ENCODE data around the gene OTOGL. TPM values are rescaled to one million over a fixed set of nuclear protein-coding genes. Genes with fewer than 3 reads are reported as not detected.

The OTOGL gene, protein sequence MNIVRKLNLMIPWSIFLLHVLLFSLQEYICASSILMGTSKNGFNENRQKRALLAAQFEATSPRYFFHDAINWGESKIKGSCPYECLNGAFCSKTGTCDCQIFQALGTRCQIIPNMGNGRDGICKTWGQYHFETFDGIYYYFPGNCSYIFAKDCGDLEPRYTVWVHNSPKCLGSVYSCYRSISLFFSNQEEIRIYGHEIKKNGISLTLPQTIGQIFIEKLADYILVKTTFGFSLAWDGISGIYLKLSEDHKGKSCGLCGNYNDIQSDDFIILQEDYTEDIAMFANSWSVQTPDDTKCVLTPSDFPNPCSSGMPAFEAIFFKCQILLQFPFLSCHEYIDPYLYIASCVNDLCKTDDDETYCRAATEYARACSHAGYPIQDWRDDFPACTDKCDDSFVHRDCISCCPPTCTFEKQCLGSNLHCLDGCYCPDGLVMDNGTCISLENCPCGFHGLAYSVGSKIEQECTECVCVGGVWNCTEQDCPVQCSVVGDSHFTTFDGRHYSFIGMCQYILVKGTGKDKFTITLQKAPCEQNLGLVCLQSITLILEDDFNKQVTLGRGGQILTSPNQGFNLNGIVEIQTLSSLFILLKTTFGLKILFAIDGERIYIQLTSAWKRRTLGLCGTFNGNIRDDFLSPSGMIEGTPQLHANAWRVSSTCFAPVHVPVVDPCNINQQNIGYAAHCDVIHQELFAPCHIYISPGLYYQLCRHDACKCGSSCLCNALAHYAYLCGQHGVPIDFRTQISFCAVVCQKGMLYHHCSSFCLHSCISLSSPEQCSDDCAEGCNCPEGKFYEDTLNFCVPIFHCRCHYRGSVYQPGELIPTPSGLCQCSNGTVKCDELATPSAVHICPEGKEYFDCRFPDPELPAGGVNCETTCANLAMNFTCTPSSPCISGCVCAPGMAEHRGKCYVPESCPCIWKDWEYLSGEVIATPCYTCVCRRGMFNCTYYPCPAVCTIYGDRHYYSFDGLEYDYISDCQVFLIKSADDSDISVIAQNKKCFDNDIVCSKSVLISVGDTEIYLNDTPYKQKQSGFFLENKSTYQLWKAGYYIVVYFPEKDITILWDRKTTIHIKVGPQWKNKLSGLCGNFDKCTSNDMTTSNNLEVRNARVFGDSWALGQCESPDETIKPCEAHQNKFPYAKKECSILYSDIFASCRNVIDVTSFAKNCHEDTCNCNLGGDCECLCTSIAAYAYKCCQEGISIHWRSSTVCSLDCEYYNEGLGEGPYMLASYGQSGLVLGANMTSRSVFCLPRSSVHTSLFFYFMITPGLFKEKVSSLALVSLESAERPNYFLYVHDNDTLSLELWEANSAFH (N-terminal part only)
- not detected in 2 replicates for total RNA-seq (2022)
- Bru-seq, nascent RNA, result percentile 4 among the genes with signal in this experiment
- BruChase-seq, experiment 1, labeled RNA remaining after a 6-hour chase, result percentile 11 among the genes with signal in this experiment
- percentile 9 among the genes with signal in this experiment for BruChase-seq, experiment 2, labeled RNA remaining after a 2-hour chase
- long read RNA-seq, result 0 reads

DNA sequence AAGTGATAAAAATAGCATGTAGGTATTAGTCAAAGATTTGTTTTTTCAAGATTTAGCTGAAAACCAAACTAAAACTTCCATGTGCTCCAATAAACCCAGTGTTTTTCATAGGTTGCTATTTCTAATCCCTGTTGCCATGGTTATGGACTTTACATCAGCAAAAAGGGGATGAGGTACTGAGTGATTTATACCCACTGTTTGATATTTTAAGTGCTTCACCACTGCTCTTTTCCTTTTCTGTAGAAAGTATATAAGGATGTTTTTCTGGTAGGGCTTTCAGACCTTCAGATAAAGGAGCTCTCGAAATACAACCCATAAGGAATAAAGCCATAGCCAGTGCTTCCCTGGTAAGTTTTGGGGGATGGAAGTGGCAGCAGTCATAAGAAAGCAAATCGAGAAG, at the start of gene OTOGL:
Gene OTOGL (plus strand): TSS at position 279 of the 400 bp plus-strand sequence. CDS start 109,895 bp downstream, outside the sequence.
- POLR2A ChIA-PET, result interaction anchor here (0.6 kb wide), 1 partner anchor 80 kb away, joined by 3 read pairs; no protein-coding TSS in a partner anchor
- H3K4me1 Mint-ChIP-seq (ENCODE audit: insufficient read depth, unreplicated experiment), result no peaks in the 10 kb centered on the region

DNA sequence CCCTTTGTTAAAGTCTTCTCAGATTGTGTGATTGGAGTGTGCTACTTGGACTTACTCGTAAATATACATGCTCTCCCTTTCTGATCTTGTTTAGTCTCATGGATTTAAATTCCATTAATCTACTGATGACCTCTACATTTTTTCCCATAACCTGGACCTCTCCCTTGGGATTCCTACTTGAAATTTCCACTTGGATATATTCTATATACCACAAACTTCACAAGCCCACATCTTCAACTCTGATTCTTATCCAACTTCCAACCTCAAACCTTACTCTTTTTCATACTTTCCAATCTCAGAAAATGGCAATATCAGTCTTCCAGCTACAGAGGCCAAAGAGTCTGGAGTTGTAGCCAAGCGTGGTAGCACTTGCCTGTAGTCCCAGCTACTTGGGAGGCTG, 49.1 kb upstream of the OTOGL start:
- POLR2A ChIA-PET, result no interaction called here
- TF ChIP-seq, protein P1, sequence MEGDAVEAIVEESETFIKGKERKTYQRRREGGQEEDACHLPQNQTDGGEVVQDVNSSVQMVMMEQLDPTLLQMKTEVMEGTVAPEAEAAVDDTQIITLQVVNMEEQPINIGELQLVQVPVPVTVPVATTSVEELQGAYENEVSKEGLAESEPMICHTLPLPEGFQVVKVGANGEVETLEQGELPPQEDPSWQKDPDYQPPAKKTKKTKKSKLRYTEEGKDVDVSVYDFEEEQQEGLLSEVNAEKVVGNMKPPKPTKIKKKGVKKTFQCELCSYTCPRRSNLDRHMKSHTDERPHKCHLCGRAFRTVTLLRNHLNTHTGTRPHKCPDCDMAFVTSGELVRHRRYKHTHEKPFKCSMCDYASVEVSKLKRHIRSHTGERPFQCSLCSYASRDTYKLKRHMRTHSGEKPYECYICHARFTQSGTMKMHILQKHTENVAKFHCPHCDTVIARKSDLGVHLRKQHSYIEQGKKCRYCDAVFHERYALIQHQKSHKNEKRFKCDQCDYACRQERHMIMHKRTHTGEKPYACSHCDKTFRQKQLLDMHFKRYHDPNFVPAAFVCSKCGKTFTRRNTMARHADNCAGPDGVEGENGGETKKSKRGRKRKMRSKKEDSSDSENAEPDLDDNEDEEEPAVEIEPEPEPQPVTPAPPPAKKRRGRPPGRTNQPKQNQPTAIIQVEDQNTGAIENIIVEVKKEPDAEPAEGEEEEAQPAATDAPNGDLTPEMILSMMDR (IDR thresholded peaks at IDR 0.05; ENCODE audit: unreplicated experiment), result no peak
- Mint-ChIP-seq H3K27ac (ENCODE audit: low read depth, unreplicated experiment) (no peak overlapping the region), H3K4me3 (ENCODE audit: unreplicated experiment) (no peak overlapping the region), H3K36me3 (ENCODE audit: insufficient read depth, unreplicated experiment) (no peaks in the 10 kb centered on the region), H3K4me1 (ENCODE audit: insufficient read depth, unreplicated experiment) (peaks cover 10% of the 10 kb centered on the region), H3K9me3 (ENCODE audit: unreplicated experiment) (no peaks in the 10 kb centered on the region), H3K27me3 (ENCODE audit: insufficient read depth, unreplicated experiment) (no peaks in the 10 kb centered on the region)
- CTCF ChIA-PET, result no interaction called here
- intact Hi-C loops (cut with micrococcal nuclease), result no loop called here
- DNase-seq (ENCODE audit: unreplicated experiment), result no peak
- no TSS peak for BruUV-seq (replicated peaks)

More for the DNA sequence above, at the start of gene OTOGL:
- BruUV-seq (replicated peaks), result no TSS peak
- Mint-ChIP-seq H3K27ac (ENCODE audit: low read depth, unreplicated experiment) (no peak within 1 kb of the TSS), H3K9me3 (ENCODE audit: unreplicated experiment) (no peaks in the 10 kb centered on the region), H3K4me3 (ENCODE audit: unreplicated experiment) (no peak within 1 kb of the TSS), H3K27me3 (ENCODE audit: insufficient read depth, unreplicated experiment) (no peaks in the 10 kb centered on the region), H3K36me3 (ENCODE audit: insufficient read depth, unreplicated experiment) (no peaks in the 10 kb centered on the region)
- intact Hi-C loops (cut with micrococcal nuclease), result no loop called here
- no peak for DNase-seq (ENCODE audit: unreplicated experiment)
- TF ChIP-seq, protein P1 (IDR thresholded peaks at IDR 0.05; ENCODE audit: unreplicated experiment), result no peak
- CTCF ChIA-PET, result no interaction called here

DNA sequence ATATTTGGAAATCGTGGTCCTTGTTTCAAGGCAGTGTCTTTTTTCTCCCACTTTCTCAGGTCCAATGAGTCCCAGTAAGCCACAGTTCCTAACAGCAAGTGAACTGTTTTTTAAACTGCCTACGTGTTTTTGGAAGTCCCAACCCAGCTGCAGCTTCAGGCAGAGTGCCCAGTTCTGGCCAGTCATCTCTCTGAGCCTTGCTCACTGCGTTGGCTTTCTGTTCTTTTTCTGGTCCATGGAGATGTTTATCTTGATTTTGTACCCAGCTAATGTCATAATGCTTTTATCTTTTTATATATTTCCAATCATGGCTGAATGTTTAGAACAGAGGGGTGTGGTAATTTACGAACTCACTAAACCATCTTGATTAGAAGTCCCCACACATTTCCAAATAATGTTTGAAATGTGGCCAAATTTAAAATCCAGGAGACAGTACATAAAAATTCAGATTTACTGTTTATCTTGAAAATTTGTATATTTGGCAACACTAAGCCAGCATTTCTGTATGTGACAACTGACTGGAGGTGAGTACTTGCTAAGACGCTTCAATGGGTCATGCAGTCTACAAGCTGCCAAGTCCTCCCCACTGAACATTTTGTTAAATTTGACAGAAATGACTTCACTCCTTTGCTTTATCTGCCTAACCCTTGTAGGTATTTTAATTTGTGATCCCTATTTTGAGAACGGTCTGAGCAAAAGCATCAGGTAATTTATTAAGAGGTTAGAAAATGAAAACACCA, 46.1 kb upstream of the OTOGL start:
- POLR2A ChIA-PET, result interaction anchor here (0.5 to 1.0 kb wide), 4 partner anchors 68 to 130 kb away, joined by 3 to 4 read pairs (median 3); partner anchors contain the start of gene PPP1R12A
- intact Hi-C loops (cut with micrococcal nuclease), result no loop called here
- Mint-ChIP-seq H3K27me3 (ENCODE audit: insufficient read depth, unreplicated experiment) (no peaks in the 10 kb centered on the region), H3K27ac (ENCODE audit: low read depth, unreplicated experiment) (no peak overlapping the region), H3K4me3 (ENCODE audit: unreplicated experiment) (no peak overlapping the region), H3K4me1 (ENCODE audit: insufficient read depth, unreplicated experiment) (peaks cover 10% of the 10 kb centered on the region), H3K36me3 (ENCODE audit: insufficient read depth, unreplicated experiment) (no peaks in the 10 kb centered on the region), H3K9me3 (ENCODE audit: unreplicated experiment) (no peaks in the 10 kb centered on the region)
- TF ChIP-seq, protein P1 (IDR thresholded peaks at IDR 0.05; ENCODE audit: unreplicated experiment), result no peak
- CTCF ChIA-PET, result no interaction called here
- DNase-seq (ENCODE audit: unreplicated experiment), result peak; percentile 54
- no TSS peak for BruUV-seq (replicated peaks)
